Cardiac septum (tissue), 1 donor: ENCODE data around the gene DMD. TPM values are rescaled to one million over a fixed set of nuclear protein-coding genes. Genes with fewer than 3 reads are reported as not detected.

ENCODE experiments used
- DNase-seq: peaks from one replicate; pipeline ENCODE4 v3.0.0-alpha.2; 2020; ENCODE audit warnings: low spot score
- intact Hi-C: fragments of 100-400 bp; cut with DNase I; formaldehyde crosslinking; loops from one replicate; pipeline ENCODE4 v1.14.0; 2022
- total RNA-seq: library from RNA; stranded (reverse); fragmentation: NEBNext Ultra II Directional; extraction: Animal tissue kit (Norgen Biotek cat#: 25700); gene quantifications from one replicate; pipeline ENCODE4 v1.2.1, GENCODE V29; 2021
- donor health status: DM: no; HTN: no; CAD: no.

DMD gene
- total RNA-seq, 1 donor from 2014 or later, result 256 TPM

DNA sequence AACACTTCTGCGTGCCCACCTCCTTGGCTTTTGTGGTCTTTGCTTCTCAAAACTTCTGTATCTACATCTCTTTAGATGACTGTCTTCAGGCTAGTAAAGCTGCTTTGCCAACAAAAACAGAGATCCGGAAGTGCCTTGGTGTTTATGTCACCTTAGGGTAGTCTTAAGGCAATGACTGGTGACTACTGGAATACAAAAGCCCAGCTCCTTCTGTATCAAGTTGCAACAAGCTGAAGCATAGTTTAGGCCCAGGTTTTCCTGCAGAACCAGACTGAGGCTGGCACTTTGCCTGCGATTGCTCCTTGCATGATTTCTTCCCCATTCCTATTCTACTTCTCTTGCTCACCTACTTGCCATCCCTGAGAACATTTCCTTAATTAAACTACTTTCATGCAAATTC is 333.8 kb downstream of the DMD start:
- DNase-seq, result no peak
- intact Hi-C loops, result no loop called here

DNA sequence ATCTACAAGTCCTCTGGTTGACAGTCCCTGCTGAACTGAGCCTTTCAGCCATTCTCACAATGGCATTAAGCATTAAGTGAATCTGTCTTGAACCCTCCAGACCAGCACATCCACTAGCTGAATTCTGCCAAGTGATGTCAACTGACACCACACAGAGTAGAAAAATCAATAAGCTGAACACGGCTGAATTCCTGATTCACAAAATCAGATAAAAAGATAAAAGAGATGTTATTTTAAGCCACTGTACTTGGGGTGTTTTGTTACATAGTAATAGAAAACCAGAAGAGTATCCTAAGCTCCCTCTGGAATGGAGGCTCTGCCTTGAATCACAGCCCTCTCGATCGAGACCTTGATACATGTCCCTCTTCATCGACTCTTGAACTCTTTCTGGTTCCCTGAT is 336.5 kb downstream of the DMD start:
- intact Hi-C loops, result no loop called here
- DNase-seq, result no peak

DNA sequence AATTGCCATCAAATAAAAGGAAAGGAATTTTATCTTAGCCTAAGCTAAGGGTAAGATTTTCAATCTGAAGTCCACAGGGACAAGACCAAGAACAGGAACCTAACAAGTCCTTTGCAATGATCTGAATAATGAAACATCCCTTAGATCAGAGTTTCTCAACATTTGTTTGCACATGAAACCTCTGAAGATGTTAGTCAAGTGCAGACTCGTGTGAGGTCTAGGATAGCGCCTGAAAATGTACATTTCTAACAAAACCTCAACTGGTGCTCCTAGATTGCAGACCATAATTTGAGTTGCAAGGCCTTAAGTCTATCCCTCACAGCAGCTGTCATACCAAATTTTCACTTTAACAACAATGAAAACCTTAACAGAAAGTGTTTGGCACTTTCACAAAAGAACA is 337.6 kb downstream of the DMD start:
- intact Hi-C loops, result no loop called here

GRCh38 chrX:32871636-32872035 is 339.7 kb downstream of the DMD start:
- intact Hi-C loops, result no loop called here
- DNase-seq, result no peak

More for the DNA sequence above, 337.6 kb downstream of the DMD start:
- no peak for DNase-seq

DNA sequence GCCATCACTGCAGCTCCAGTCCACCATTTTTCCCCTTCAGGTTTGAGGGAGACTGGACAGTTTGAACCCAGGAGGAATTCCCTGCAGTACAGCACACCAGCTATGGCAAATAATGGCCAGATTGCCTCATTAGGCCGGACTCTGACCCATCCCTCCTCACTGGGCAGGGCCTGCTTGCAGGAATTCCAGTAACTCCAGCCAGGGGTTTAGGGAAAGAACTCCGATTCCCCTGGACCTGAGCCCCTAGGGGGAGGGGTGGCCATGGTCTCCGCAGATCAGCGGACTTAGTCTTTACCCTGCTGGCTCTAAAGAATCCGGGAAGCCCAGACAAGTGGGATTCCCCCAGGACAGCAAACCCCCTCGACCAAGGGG is 342.8 kb downstream of the DMD start:
- no peak for DNase-seq
- intact Hi-C loops, result no loop called here

GRCh38 chrX:32867781-32868523 is 343.4 kb downstream of the DMD start:
- intact Hi-C loops, result no loop called here
- DNase-seq, result no peak

GRCh38 chrX:32852203-32852602 is 359.1 kb downstream of the DMD start:
- no peak for DNase-seq

DNA sequence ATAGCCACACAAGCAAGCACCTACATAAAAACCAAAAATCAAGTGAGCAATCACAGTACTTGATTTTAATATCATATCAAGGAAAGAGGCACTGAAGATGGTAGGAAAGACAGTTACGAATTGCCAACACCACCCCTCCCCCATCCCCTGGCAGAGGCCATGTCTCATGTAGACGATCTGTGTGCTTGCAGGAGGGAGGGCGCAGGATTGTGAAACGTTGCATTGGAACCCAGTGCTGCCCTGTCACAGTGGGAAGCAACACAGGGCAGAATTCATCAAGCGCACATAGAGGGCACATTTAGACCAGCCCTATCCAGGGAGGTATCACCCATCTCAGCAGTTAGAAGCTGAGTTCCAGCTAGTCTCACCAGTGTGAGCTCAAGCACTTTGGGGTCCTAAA is 359.8 kb downstream of the DMD start:
- DNase-seq, result no peak
- intact Hi-C loops, result no loop called here

More at GRCh38 chrX:32852203-32852602, 359.1 kb downstream of the DMD start:
- intact Hi-C loops, result no loop called here

GRCh38 chrX:32847921-32848320 is 363.4 kb downstream of the DMD start:
- intact Hi-C loops, result no loop called here

DNA sequence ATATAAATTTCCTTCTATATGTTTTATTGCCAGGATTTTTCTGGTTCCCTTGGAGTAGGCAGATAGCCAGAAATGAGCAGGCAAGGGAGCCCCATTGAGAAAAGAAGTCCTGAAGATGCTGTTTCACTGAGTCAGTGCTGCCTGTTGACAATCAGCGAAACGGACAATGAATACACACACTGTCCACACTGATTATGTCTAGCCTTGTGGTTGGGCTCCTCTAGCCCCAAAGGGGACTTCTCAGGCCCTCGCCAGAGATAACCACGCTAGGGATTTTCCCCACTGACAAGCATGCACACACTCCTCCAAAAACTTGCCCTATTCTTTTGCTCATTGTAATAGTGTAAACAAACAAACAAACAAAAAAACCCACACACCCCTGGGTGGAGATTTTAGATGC is 369.3 kb downstream of the DMD start:
- no peak for DNase-seq
- intact Hi-C loops, result no loop called here

More at GRCh38 chrX:32847921-32848320, 363.4 kb downstream of the DMD start:
- no peak for DNase-seq

- DNase-seq, result no peak
- intact Hi-C loops, result no loop called here
These were observed 371.6 kb downstream of the DMD start for GRCh38 chrX:32839781-32840180.

GRCh38 chrX:32825009-32825408 is 386.3 kb downstream of the DMD start:
- intact Hi-C loops, result no loop called here
- no peak for DNase-seq

- no peak for DNase-seq
- intact Hi-C loops, result no loop called here
These were observed 407.3 kb downstream of the DMD start for GRCh38 chrX:32804034-32804433.

DNA sequence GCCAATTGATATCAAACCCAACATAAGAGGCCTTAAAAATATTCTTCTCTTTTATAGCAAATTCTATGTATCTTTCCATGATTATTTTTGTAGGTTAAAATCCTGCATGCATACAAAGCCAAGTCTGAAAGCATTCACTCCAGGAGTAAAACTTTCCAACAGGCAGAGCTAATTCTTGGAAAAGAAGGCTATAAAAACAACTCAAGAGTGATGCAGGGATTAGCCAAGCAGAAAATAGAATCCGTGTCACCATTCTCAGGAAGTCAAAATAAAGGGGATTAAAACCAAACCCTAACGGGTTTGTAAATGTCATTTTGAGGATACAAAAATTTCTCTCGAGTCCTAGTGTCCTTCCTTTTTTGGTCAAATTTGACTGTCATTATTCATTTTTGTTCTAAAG is 412.4 kb downstream of the DMD start:
- DNase-seq, result no peak
- intact Hi-C loops, result no loop called here

GRCh38 chrX:32788936-32789335 is 422.4 kb downstream of the DMD start:
- DNase-seq, result no peak
- intact Hi-C loops, result loop anchor here (10.0 kb wide), 1 partner anchor 126 kb away; no protein-coding TSS in a partner anchor

- DNase-seq, result no peak
- intact Hi-C loops, result loop anchor here (10.0 kb wide), 1 partner anchor 135 kb away; no protein-coding TSS in a partner anchor
These were observed 431.2 kb downstream of the DMD start for GRCh38 chrX:32780109-32780508.

- intact Hi-C loops, result no loop called here
- DNase-seq, result no peak
These were observed 432.4 kb downstream of the DMD start for GRCh38 chrX:32778965-32779364.

GRCh38 chrX:32774966-32775365 is 436.4 kb downstream of the DMD start:
- no peak for DNase-seq

GRCh38 chrX:32749070-32749469 is 462.3 kb downstream of the DMD start:
- no peak for DNase-seq
- intact Hi-C loops, result no loop called here

More at GRCh38 chrX:32774966-32775365, 436.4 kb downstream of the DMD start:
- intact Hi-C loops, result no loop called here

DNA sequence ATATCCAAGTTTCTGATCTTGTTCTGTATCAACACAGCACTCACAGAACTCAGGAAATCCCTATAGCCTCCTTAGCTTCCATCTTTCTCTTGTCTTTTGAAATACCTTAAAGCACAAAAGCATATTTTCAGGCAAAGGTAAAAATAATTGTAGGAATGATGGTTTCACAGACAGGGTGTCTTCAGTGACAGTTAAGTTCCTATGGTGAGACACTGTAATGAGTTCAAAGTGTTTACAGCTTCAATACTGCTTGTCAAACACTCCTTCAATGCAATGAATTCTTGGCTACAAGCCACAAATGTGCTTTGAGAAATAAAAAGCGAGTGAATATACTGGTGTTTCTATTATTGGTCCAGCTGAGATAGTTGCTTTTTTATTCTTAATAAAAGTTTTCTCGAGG is 466.0 kb downstream of the DMD start:
- no peak for DNase-seq
- intact Hi-C loops, result no loop called here

DNA sequence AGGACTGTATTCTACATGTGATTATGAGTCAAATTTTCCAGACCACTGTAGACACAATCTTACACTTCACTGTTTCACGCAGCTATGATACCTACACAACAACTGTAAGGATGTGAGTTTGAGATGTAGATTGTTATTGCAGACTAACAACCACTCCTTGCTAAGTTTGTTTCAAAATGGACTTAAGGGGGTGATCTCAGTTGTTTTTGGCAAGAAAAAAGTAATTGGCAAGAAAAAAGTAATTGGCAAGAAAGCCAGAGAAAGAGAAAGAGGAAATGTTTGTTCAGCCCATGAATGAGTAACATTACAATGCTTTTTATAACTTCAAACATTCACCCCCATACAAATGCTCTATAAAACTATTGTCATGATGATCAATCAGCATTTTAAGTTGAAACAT is 466.4 kb downstream of the DMD start:
- intact Hi-C loops, result no loop called here
- DNase-seq, result no peak

DNA sequence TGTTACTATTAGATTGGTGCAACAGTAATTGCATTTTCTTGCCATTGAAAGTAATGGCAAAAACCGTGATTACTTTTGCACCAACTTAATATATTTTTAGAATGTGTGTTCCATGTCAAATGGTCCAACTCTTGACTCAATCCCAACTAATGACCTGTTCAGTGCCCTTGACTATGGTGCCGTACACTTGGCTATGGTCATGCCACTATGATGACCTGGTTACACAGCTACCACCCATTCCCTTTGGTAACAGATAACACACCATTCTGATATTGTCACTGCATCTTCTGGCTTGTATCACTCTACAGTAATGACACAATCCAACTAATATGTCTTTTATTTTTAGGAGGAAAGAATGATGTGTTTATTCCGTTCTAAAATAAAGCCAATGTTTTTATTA is 469.4 kb downstream of the DMD start:
- intact Hi-C loops, result no loop called here
- DNase-seq, result no peak
